Stimulated activated naive CD8-positive, alpha-beta T cell treated with anti-CD3 and anti-CD28 coated beads, Interleukin-15, amount 100 ng/mL, for 72 hours (primary cell): ENCODE data around the gene RAB6A.
"Not testable (repeated sequence)": the region's sequence is repeated elsewhere in the genome, so short reads cannot be mapped to it uniquely, and the experiment has no call there.

ENCODE experiments used
- ATAC-seq: fragments of 150-1000 bp; cut with Tn5 transposase; 2 replicates; pipeline ENCODE4 v1.10.0; 2021; ENCODE audit warnings: mild to moderate bottlenecking, moderate library complexity
- DNase-seq, 2 donors: peaks; one replicate each; pipeline ENCODE4 v3.0.0; 2021 to 2022
- H3K27ac Mint-ChIP-seq, 2 donors: one replicate each; pipeline ENCODE4 v1.8.0; 2022; ENCODE audit warnings: mild to moderate bottlenecking in 2 of 2, mixed read lengths in 2 of 2, moderate library complexity in 2 of 2
- H3K27me3 Mint-ChIP-seq: one replicate; pipeline ENCODE4 v1.8.0; 2022; ENCODE audit warnings: mixed read lengths
- H3K4me1 Mint-ChIP-seq: one replicate; pipeline ENCODE4 v1.8.0; 2022; ENCODE audit warnings: mild to moderate bottlenecking, mixed read lengths
- H3K4me3 Mint-ChIP-seq, 2 donors: one replicate each; pipeline ENCODE4 v1.8.0; 2022; ENCODE audit warnings: mild to moderate bottlenecking in 2 of 2, mixed read lengths in 2 of 2, moderate library complexity in 1 of 2
- H3K9me3 Mint-ChIP-seq, 2 donors: one replicate each; pipeline ENCODE4 v1.8.0; 2022; ENCODE audit warnings: mixed read lengths in 2 of 2

RAB6A gene

GRCh38 chr11:73716153-73717056 lies 44.5 kb downstream of the RAB6A start:
- DNase-seq (no peak), ATAC-seq (peak; percentile 59)
- Mint-ChIP-seq H3K9me3 (no peaks in the 10 kb centered on the region), H3K27ac (no peak overlapping the region), H3K4me3 (no peak overlapping the region), H3K27me3 (no peaks in the 10 kb centered on the region), H3K4me1 (peaks cover 6% of the 10 kb centered on the region)

GRCh38 chr11:73715541-73715940 lies 45.3 kb downstream of the RAB6A start:
- peaks cover 6% of the 10 kb centered on the region for H3K4me1 Mint-ChIP-seq

GRCh38 chr11:73710964-73711363 lies 49.9 kb downstream of the RAB6A start:
- no peak overlapping the region for H3K27ac Mint-ChIP-seq
- DNase-seq: no peak
- H3K27me3 Mint-ChIP-seq: no peaks in the 10 kb centered on the region

More at GRCh38 chr11:73715541-73715940, 45.3 kb downstream of the RAB6A start:
- no peak overlapping the region for H3K4me3 Mint-ChIP-seq
- no peaks in the 10 kb centered on the region for H3K27me3 Mint-ChIP-seq
- H3K9me3 Mint-ChIP-seq: no peaks in the 10 kb centered on the region
- no peak for DNase-seq
- H3K27ac Mint-ChIP-seq: no peak overlapping the region
- no peak for ATAC-seq

GRCh38 chr11:73705053-73705452 lies 55.8 kb downstream of the RAB6A start:
- DNase-seq (no peak), ATAC-seq (no peak)
- H3K27ac Mint-ChIP-seq: no peak overlapping the region
- H3K4me1 Mint-ChIP-seq: no peaks in the 10 kb centered on the region
- no peak overlapping the region for H3K4me3 Mint-ChIP-seq
- H3K27me3 Mint-ChIP-seq: no peaks in the 10 kb centered on the region
- H3K9me3 Mint-ChIP-seq: no peaks in the 10 kb centered on the region

More at GRCh38 chr11:73710964-73711363, 49.9 kb downstream of the RAB6A start:
- H3K4me3 Mint-ChIP-seq: no peak overlapping the region
- H3K9me3 Mint-ChIP-seq: no peaks in the 10 kb centered on the region
- H3K4me1 Mint-ChIP-seq: peaks cover under 1% of the 10 kb centered on the region
- ATAC-seq: no peak

GRCh38 chr11:73693899-73694525 lies 66.9 kb downstream of the RAB6A start:
- Mint-ChIP-seq H3K4me3 (no peak overlapping the region), H3K27me3 (no peaks in the 10 kb centered on the region), H3K9me3 (no peaks in the 10 kb centered on the region), H3K27ac (no peak overlapping the region), H3K4me1 (no peaks in the 10 kb centered on the region)
- no peak for DNase-seq
- no peak for ATAC-seq

- Mint-ChIP-seq H3K27ac (no peak overlapping the region), H3K4me3 (no peak overlapping the region), H3K4me1 (no peaks in the 10 kb centered on the region), H3K9me3 (no peaks in the 10 kb centered on the region), H3K27me3 (no peaks in the 10 kb centered on the region)
- DNase-seq (no peak), ATAC-seq (no peak)
Measured at GRCh38 chr11:73680687-73681086, 80.2 kb downstream of the RAB6A start.

- not testable (repeated sequence) for H3K27ac Mint-ChIP-seq, ATAC-seq, H3K9me3 Mint-ChIP-seq, H3K27me3 Mint-ChIP-seq, H3K4me1 Mint-ChIP-seq, DNase-seq, H3K4me3 Mint-ChIP-seq
Measured at GRCh38 chr11:73676552-73676951, 84.3 kb downstream of the RAB6A start.

GRCh38 chr11:73671701-73672100 lies 89.2 kb downstream of the RAB6A start:
- ATAC-seq (peak; percentile 35), DNase-seq (no peak)
- H3K27ac Mint-ChIP-seq: no peak overlapping the region

GRCh38 chr11:73670808-73671207 lies 90.1 kb downstream of the RAB6A start:
- Mint-ChIP-seq H3K9me3 (no peaks in the 10 kb centered on the region), H3K27me3 (no peaks in the 10 kb centered on the region), H3K27ac (no peak overlapping the region), H3K4me3 (no peak overlapping the region), H3K4me1 (no peaks in the 10 kb centered on the region)
- ATAC-seq (no peak), DNase-seq (no peak)

More at GRCh38 chr11:73671701-73672100, 89.2 kb downstream of the RAB6A start:
- no peaks in the 10 kb centered on the region for H3K27me3 Mint-ChIP-seq
- H3K9me3 Mint-ChIP-seq: no peaks in the 10 kb centered on the region
- no peaks in the 10 kb centered on the region for H3K4me1 Mint-ChIP-seq
- H3K4me3 Mint-ChIP-seq: no peak overlapping the region

- Mint-ChIP-seq H3K9me3 (no peaks in the 10 kb centered on the region), H3K27me3 (no peaks in the 10 kb centered on the region), H3K4me3 (no peak overlapping the region), H3K4me1 (peaks cover 5% of the 10 kb centered on the region), H3K27ac (no peak overlapping the region)
- ATAC-seq (no peak), DNase-seq (no peak)
Measured at GRCh38 chr11:73667891-73668290, 93.0 kb downstream of the RAB6A start.

GRCh38 chr11:73664877-73665276 lies 96.0 kb downstream of the RAB6A start:
- Mint-ChIP-seq H3K27ac (no peak overlapping the region), H3K27me3 (no peaks in the 10 kb centered on the region)
- no peak for ATAC-seq

GRCh38 chr11:73663604-73664495 lies 97.0 kb downstream of the RAB6A start:
- Mint-ChIP-seq H3K27ac (no peak overlapping the region), H3K27me3 (no peaks in the 10 kb centered on the region)
- ATAC-seq: no peak

More at GRCh38 chr11:73664877-73665276, 96.0 kb downstream of the RAB6A start:
- DNase-seq: no peak
- Mint-ChIP-seq H3K4me3 (no peak overlapping the region), H3K4me1 (peaks cover 14% of the 10 kb centered on the region), H3K9me3 (no peaks in the 10 kb centered on the region)

GRCh38 chr11:73662445-73663157 lies 98.3 kb downstream of the RAB6A start:
- H3K27me3 Mint-ChIP-seq: no peaks in the 10 kb centered on the region
- DNase-seq: no peak
- peaks cover 14% of the 10 kb centered on the region for H3K4me1 Mint-ChIP-seq
- H3K27ac Mint-ChIP-seq: no peak overlapping the region
- H3K4me3 Mint-ChIP-seq: no peak overlapping the region
- H3K9me3 Mint-ChIP-seq: no peaks in the 10 kb centered on the region
- no peak for ATAC-seq

More at GRCh38 chr11:73663604-73664495, 97.0 kb downstream of the RAB6A start:
- no peak overlapping the region for H3K4me3 Mint-ChIP-seq
- no peaks in the 10 kb centered on the region for H3K9me3 Mint-ChIP-seq
- peaks cover 14% of the 10 kb centered on the region for H3K4me1 Mint-ChIP-seq
- no peak for DNase-seq

GRCh38 chr11:73661035-73661628 lies 99.7 kb downstream of the RAB6A start:
- peak; percentile 90 for ATAC-seq
- no peaks in the 10 kb centered on the region for H3K9me3 Mint-ChIP-seq
- peak overlapping the region; percentile 48 to 73 for H3K4me3 Mint-ChIP-seq
- H3K4me1 Mint-ChIP-seq: peaks cover 15% of the 10 kb centered on the region
- peak; percentile 80 to 84 for DNase-seq
- H3K27me3 Mint-ChIP-seq: no peaks in the 10 kb centered on the region
- H3K27ac Mint-ChIP-seq: no peak overlapping the region
